ENCODE results near the gene ERP44.
A peak's percentile ranks its signal among the peaks of the same experiment; 100 is the strongest.
"Not testable (repeated sequence)": the region's sequence is repeated elsewhere in the genome, so short reads cannot be mapped to it uniquely, and the experiment has no call there.

The ERP44 gene

GRCh38 chr9:100064872-100065581, 33.8 kb downstream of the ERP44 start:
- DNase-seq, result no peak

- no peak for DNase-seq
These were observed 35.6 kb downstream of the ERP44 start for GRCh38 chr9:100063185-100063584.

- DNase-seq, result not testable (repeated sequence)
These were observed 36.1 kb downstream of the ERP44 start for GRCh38 chr9:100062683-100063082.

- DNase-seq, result no peak
These were observed 39.9 kb downstream of the ERP44 start for GRCh38 chr9:100058699-100059579.

GRCh38 chr9:100057624-100058023, 41.2 kb downstream of the ERP44 start:
- DNase-seq, result no peak

- DNase-seq, result no peak
These were observed 42.2 kb downstream of the ERP44 start for GRCh38 chr9:100056561-100056960.

GRCh38 chr9:100052375-100052774, 46.4 kb downstream of the ERP44 start:
- DNase-seq, result no peak

GRCh38 chr9:100049551-100049950, 49.2 kb downstream of the ERP44 start:
- no peak for DNase-seq

GRCh38 chr9:100038472-100038871, 60.3 kb downstream of the ERP44 start:
- no peak for DNase-seq

GRCh38 chr9:100033877-100034551, 64.8 kb downstream of the ERP44 start:
- DNase-seq, result no peak

- no peak for DNase-seq
These were observed 68.3 kb downstream of the ERP44 start for GRCh38 chr9:100030548-100030947.

- DNase-seq, result no peak
These were observed 69.5 kb downstream of the ERP44 start for GRCh38 chr9:100029251-100029650.

GRCh38 chr9:100028201-100028784, 70.5 kb downstream of the ERP44 start:
- peak; percentile 70 for DNase-seq

- no peak for DNase-seq
These were observed 71.3 kb downstream of the ERP44 start for GRCh38 chr9:100027543-100027942.

GRCh38 chr9:100021931-100022330, 76.9 kb downstream of the ERP44 start:
- no peak for DNase-seq

- DNase-seq, result no peak
These were observed 78.5 kb downstream of the ERP44 start for GRCh38 chr9:100020121-100020795.

GRCh38 chr9:100019541-100019940, 79.3 kb downstream of the ERP44 start:
- no peak for DNase-seq

GRCh38 chr9:100014846-100015245, 84.0 kb downstream of the ERP44 start:
- DNase-seq, result no peak

GRCh38 chr9:100013573-100013972, 85.2 kb downstream of the ERP44 start:
- no peak for DNase-seq

GRCh38 chr9:100012279-100012678, 86.5 kb downstream of the ERP44 start:
- DNase-seq, result no peak

- DNase-seq, result peak; percentile 59
These were observed 87.6 kb downstream of the ERP44 start for GRCh38 chr9:100011062-100011681.

GRCh38 chr9:99999797-100000196, 99.0 kb downstream of the ERP44 start:
- no peak for DNase-seq
